Stimulated activated CD8-positive, alpha-beta memory T cell treated with anti-CD3 and anti-CD28 coated beads, Interleukin-7, amount 100 ng/mL, for 1 hour (primary cell): ENCODE results near the gene EI24.

Experiments used
- DNase-seq, 2 donors: peaks; one replicate each; pipeline ENCODE4 v3.0.0-alpha.2; 2020; ENCODE audit warnings: low read depth in 2 of 2

The EI24 gene

DNA sequence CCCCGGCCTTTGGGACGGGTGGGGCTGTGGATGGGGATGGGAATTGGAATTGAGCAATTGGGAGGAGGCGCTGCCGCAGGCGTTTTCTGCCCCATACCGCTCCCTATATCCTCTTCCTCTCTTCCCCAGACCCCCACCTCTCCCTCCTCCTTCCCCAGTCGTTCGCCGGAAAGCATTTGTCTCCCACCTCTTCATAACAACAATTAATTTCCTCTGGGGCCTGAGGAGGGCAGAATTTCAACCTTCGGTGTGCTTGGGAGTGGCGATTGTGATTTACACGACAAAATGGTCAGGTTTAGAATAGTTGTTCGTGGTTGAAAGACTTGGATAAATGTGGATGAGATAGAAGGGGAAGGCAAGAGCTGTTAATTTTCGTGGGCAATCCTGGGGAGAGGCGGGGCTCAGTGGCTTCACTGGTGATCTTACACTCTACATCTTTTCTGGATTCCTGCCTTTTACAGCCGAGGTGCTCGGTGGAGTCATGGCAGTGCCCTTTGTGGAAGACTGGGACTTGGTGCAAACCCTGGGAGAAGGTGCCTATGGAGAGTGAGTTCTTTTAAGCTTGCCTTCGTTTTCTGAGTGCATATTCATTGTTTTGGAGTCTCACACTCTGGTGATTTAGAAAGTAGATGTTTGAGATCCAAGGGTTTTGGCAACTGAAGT, 57.1 kb downstream of the EI24 start:
- peak in 1 of 2 donors; percentile 5 for DNase-seq

DNA sequence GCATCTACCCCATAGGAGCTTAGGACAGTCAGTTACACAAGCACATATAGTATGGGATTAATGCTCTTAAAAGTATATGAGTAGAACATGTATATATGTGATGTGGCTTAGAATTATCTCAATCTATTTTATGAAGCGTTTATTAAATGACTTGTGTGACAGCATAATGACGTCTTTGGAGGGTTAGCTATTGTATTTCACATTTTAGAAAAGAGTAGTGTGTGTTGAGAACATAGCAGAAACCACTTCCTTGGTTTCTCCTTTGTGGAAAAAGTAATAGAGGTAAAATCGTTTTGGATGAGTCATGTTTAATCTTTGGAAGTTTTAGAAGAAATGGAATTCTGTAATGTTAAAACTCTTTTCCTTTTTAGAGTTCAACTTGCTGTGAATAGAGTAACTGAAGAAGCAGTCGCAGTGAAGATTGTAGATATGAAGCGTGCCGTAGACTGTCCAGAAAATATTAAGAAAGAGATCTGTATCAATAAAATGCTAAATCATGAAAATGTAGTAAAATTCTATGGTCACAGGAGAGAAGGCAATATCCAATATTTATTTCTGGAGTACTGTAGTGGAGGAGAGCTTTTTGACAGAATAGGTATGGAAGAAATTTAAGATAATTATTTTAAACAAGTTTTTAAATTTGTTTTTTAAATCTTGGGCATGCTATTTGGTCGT, 58.1 kb downstream of the EI24 start:
- DNase-seq = no peak
